ENCODE data around the gene ZNF385D. TPM values are rescaled to one million over a fixed set of nuclear protein-coding genes. Genes with fewer than 3 reads are reported as not detected.

The ZNF385D gene
- total RNA-seq, 1 experiment from 2014 or later: 9.6 TPM

DNA sequence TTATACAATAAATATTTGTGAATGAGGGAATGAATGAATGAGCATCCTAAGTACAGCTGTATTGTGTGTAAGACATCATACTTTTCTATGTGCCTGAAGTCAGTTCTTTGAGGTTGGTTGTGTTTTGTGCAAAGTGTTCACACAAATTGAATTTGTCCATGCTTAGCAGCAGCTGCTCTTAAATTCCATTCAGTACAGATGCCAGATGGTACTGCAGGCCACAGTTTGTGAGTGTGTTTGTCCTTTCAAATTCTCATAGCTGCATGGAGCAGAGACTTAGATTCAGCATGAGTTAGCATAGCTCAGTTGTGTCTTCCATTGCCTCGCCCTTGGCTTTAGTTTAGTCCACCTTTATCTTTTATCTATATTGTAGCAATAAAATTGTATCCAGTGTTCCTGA lies 3.8 kb upstream of the ZNF385D start (continued):
- TF ChIP-seq, protein P1, sequence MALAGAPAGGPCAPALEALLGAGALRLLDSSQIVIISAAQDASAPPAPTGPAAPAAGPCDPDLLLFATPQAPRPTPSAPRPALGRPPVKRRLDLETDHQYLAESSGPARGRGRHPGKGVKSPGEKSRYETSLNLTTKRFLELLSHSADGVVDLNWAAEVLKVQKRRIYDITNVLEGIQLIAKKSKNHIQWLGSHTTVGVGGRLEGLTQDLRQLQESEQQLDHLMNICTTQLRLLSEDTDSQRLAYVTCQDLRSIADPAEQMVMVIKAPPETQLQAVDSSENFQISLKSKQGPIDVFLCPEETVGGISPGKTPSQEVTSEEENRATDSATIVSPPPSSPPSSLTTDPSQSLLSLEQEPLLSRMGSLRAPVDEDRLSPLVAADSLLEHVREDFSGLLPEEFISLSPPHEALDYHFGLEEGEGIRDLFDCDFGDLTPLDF (CRISPR knock-in tag; IDR thresholded peaks at IDR 0.05): no peak
- TF ChIP-seq ZNF138 (CRISPR knock-in tag; conservative IDR thresholded peaks at IDR 0.05): no peak
- TF ChIP-seq CREM (CRISPR knock-in tag; IDR thresholded peaks at IDR 0.05): no peak
- TF ChIP-seq HMGXB4 (CRISPR knock-in tag; IDR thresholded peaks at IDR 0.05): no peak

GRCh38 chr3:21752749-21753347 lies 1.8 kb upstream of the ZNF385D start:
- ATAC-seq (peak; percentile 25), DNase-seq (ENCODE audit: low spot score) (no peak)
- H3K36me3 Mint-ChIP-seq: no peaks in the 10 kb centered on the region
- no peak for TF ChIP-seq SMAD4 (CRISPR knock-in tag; IDR thresholded peaks at IDR 0.05)
- TF ChIP-seq CTCF (IDR thresholded peaks at IDR 0.05): 0 out of 2 replicates have a peak, but pooled peaks have one; percentile 30
- no peaks in the 10 kb centered on the region for H3K9me3 Mint-ChIP-seq
- ChIA-PET CTCF (interaction anchor here (0.6 to 1.5 kb wide), 12 partner anchors 12 to 364 kb away, joined by 3 to 25 read pairs (median 4); no protein-coding TSS in a partner anchor), POLR2A (no interaction called here)
- no peak overlapping the region for H3K27ac Mint-ChIP-seq
- peaks cover 33% of the 10 kb centered on the region for H3K4me1 Mint-ChIP-seq
- H3K4me3 Mint-ChIP-seq: no peak overlapping the region
- H3K27me3 Mint-ChIP-seq (ENCODE audit: low read depth): peaks cover 5% of the 10 kb centered on the region

DNA sequence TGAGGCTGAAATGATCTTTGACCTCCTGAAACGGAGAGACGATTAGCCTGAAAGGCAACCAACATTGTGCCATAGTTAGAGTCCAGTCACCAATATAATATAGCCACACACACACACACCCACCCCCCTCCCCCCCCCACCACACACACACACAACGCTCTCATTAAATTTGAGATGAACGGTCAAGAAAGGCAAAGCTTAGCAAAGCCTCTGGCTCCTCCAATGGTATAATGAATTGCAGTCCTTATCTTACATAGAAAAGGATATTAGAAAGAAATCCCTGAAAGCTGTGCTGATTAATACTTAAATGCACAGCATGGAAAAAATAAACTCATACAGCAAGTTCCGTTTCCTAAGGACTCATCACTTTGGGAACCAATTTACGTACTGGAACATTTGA lies 876 bp upstream of the ZNF385D start:
- no peaks in the 10 kb centered on the region for H3K9me3 Mint-ChIP-seq
- ATAC-seq (no peak), DNase-seq (ENCODE audit: low spot score) (no peak)
- H3K4me3 Mint-ChIP-seq: peak overlapping the region; percentile 91
- peak overlapping the region; percentile 80; the same call in 1 of the 2 replicates for H3K27ac Mint-ChIP-seq
- peaks cover 37% of the 10 kb centered on the region for H3K4me1 Mint-ChIP-seq
- ChIA-PET CTCF (interaction anchor here (1.0 to 1.4 kb wide), 8 partner anchors 33 to 365 kb away, joined by 3 to 25 read pairs (median 4); no protein-coding TSS in a partner anchor), POLR2A (no interaction called here)
- peaks cover 5% of the 10 kb centered on the region for H3K27me3 Mint-ChIP-seq (ENCODE audit: low read depth)
- H3K36me3 Mint-ChIP-seq: no peaks in the 10 kb centered on the region
- TF ChIP-seq PRRX2 (CRISPR knock-in tag; IDR thresholded peaks at IDR 0.05): no peak
- no peak for TF ChIP-seq HMGXB4 (CRISPR knock-in tag; IDR thresholded peaks at IDR 0.05)
- TF ChIP-seq, protein P2, sequence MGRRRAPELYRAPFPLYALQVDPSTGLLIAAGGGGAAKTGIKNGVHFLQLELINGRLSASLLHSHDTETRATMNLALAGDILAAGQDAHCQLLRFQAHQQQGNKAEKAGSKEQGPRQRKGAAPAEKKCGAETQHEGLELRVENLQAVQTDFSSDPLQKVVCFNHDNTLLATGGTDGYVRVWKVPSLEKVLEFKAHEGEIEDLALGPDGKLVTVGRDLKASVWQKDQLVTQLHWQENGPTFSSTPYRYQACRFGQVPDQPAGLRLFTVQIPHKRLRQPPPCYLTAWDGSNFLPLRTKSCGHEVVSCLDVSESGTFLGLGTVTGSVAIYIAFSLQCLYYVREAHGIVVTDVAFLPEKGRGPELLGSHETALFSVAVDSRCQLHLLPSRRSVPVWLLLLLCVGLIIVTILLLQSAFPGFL (CRISPR knock-in tag; IDR thresholded peaks at IDR 0.05; ENCODE audit: borderline replicate concordance): no peak
- no peak for TF ChIP-seq JAZF1 (CRISPR knock-in tag; IDR thresholded peaks at IDR 0.05)
- TF ChIP-seq, protein P1 (CRISPR knock-in tag; IDR thresholded peaks at IDR 0.05): no peak
- no peak for TF ChIP-seq SMAD3 (CRISPR knock-in tag; IDR thresholded peaks at IDR 0.05; ENCODE audit: borderline replicate concordance)
- TF ChIP-seq SOX15 (CRISPR knock-in tag; IDR thresholded peaks at IDR 0.05): no peak
- TF ChIP-seq, protein P3, sequence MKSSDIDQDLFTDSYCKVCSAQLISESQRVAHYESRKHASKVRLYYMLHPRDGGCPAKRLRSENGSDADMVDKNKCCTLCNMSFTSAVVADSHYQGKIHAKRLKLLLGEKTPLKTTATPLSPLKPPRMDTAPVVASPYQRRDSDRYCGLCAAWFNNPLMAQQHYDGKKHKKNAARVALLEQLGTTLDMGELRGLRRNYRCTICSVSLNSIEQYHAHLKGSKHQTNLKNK (CRISPR knock-in tag; IDR thresholded peaks at IDR 0.05): no peak
- TF ChIP-seq ELF4 (CRISPR knock-in tag; IDR thresholded peaks at IDR 0.05; ENCODE audit: low read depth): no peak
- no peak for TF ChIP-seq NR3C1 (CRISPR knock-in tag; conservative IDR thresholded peaks at IDR 0.05; ENCODE audit: low read depth)
- TF ChIP-seq, protein P4, sequence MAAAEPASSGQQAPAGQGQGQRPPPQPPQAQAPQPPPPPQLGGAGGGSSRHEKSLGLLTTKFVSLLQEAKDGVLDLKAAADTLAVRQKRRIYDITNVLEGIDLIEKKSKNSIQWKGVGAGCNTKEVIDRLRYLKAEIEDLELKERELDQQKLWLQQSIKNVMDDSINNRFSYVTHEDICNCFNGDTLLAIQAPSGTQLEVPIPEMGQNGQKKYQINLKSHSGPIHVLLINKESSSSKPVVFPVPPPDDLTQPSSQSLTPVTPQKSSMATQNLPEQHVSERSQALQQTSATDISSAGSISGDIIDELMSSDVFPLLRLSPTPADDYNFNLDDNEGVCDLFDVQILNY (CRISPR knock-in tag; IDR thresholded peaks at IDR 0.05): no peak
- no peak for TF ChIP-seq CREM (CRISPR knock-in tag; IDR thresholded peaks at IDR 0.05)
- TF ChIP-seq MLX (CRISPR knock-in tag; IDR thresholded peaks at IDR 0.05): no peak
- no peak for TF ChIP-seq GRHL2 (CRISPR knock-in tag; IDR thresholded peaks at IDR 0.05; ENCODE audit: insufficient replicate concordance, severe bottlenecking)
- no peak for TF ChIP-seq NFATC4 (CRISPR knock-in tag; IDR thresholded peaks at IDR 0.05)
- TF ChIP-seq RORB (CRISPR knock-in tag; IDR thresholded peaks at IDR 0.05): no peak
- no peak for TF ChIP-seq ZNF396 (CRISPR knock-in tag; IDR thresholded peaks at IDR 0.05; ENCODE audit: borderline replicate concordance)
- TF ChIP-seq HMGA2 (CRISPR knock-in tag; IDR thresholded peaks at IDR 0.05): no peak
